HEK293 (cell line): ENCODE measurements around the gene SCAMP2.
A peak's percentile ranks its signal among the peaks of the same experiment; 100 is the strongest.
"Not testable (repeated sequence)": the region's sequence is repeated elsewhere in the genome, so short reads cannot be mapped to it uniquely, and the experiment has no call there.

Experiments
- CTCF ChIA-PET: fragments of 350-600 bp; formaldehyde crosslinking; extraction: SDS; loops from one replicate; lab custom pipeline; 2021; ENCODE audit warnings: antibody characterized with exemption; lab: Yijun Ruan, JAX
- POLR2A ChIA-PET: fragments of 300-600 bp; formaldehyde crosslinking; extraction: SDS; loops from one replicate; lab custom pipeline; 2020; ENCODE audit warnings: antibody characterized with exemption, inconsistent platforms; lab: Yijun Ruan, JAX
- H3K27ac ChIP-seq: fragments of 200-500 bp; sonication (Bioruptor generic); 2 replicates; pipeline ENCODE4 v1.5.1; 2014; ENCODE audit warnings: low read depth, low read length, control low read depth, inconsistent platforms; ENCODE audit errors: extremely low read depth
- H3K36me3 ChIP-seq, 2 experiments: fragments of 200-500 bp in 1 of 2; sonication (Bioruptor generic) in 1 of 2; 1 replicate in 1 of 2; 2 replicates in 1 of 2; pipeline ENCODE4 v1.5.1; 2014 to 2017; ENCODE audit warnings: inconsistent platforms in 2 of 2, low read length in 2 of 2; ENCODE audit not compliant: control insufficient read depth in 2 of 2, insufficient read depth in 1 of 2
- H3K4me1 ChIP-seq: fragments of 200-500 bp; sonication (Bioruptor generic); 2 replicates; pipeline ENCODE4 v1.5.1; 2014; ENCODE audit warnings: mild to moderate bottlenecking, low read length, inconsistent platforms; ENCODE audit not compliant: control insufficient read depth, insufficient read depth
- H3K4me3 ChIP-seq: 2 replicates; pipeline ENCODE4 v1.5.1; 2011; ENCODE audit warnings: low read depth, mild to moderate bottlenecking, control low read depth, low read length, moderate library complexity
- H3K9me3 ChIP-seq: fragments of 200-500 bp; sonication (Bioruptor generic); 2 replicates; pipeline ENCODE4 v1.5.1; 2014; ENCODE audit warnings: low read depth, low read length, inconsistent platforms; ENCODE audit not compliant: control insufficient read depth, insufficient read depth
- KLF1 ChIP-seq: fragments of 450-650 bp; formaldehyde crosslinking; IDR thresholded peaks from 2 replicates; pipeline ENCODE4 v1.5.1; 2016; ENCODE audit warnings: missing biosample characterization, missing genetic modification characterization
- SCRT2 ChIP-seq: fragments of 450-650 bp; formaldehyde crosslinking; IDR thresholded peaks from 2 replicates; pipeline ENCODE4 v1.5.1; 2016; ENCODE audit warnings: missing biosample characterization, missing genetic modification characterization
- ZFP37 ChIP-seq: fragments of 450-650 bp; formaldehyde crosslinking; IDR thresholded peaks from 2 replicates; pipeline ENCODE4 v1.5.1; 2016; ENCODE audit warnings: missing biosample characterization, missing genetic modification characterization
- ZNF121 ChIP-seq: fragments of 450-650 bp; formaldehyde crosslinking; IDR thresholded peaks from 2 replicates; pipeline ENCODE4 v1.5.1; 2016; ENCODE audit warnings: missing biosample characterization, missing genetic modification characterization
- ZNF133 ChIP-seq: fragments of 450-650 bp; formaldehyde crosslinking; IDR thresholded peaks from 2 replicates; pipeline ENCODE4 v1.5.1; 2016; ENCODE audit warnings: missing biosample characterization, missing genetic modification characterization
- ZNF362 ChIP-seq: fragments of 450-650 bp; formaldehyde crosslinking; IDR thresholded peaks from 2 replicates; pipeline ENCODE4 v1.5.1; 2016; ENCODE audit warnings: missing biosample characterization, missing genetic modification characterization
- ZNF391 ChIP-seq: fragments of 450-650 bp; formaldehyde crosslinking; IDR thresholded peaks from 2 replicates; pipeline ENCODE4 v1.5.1; 2016; ENCODE audit warnings: low read depth, missing biosample characterization, missing genetic modification characterization, borderline replicate concordance
- ZNF48 ChIP-seq: fragments of 450-650 bp; formaldehyde crosslinking; IDR thresholded peaks from 2 replicates; pipeline ENCODE4 v1.5.1; 2016; ENCODE audit warnings: missing biosample characterization, missing genetic modification characterization
- ZNF624 ChIP-seq: fragments of 450-650 bp; formaldehyde crosslinking; IDR thresholded peaks from 2 replicates; pipeline ENCODE4 v1.5.1; 2017; ENCODE audit warnings: missing biosample characterization, missing genetic modification characterization
- TF ChIP-seq, protein P1 (sequence below): fragments of 450-650 bp; formaldehyde crosslinking; IDR thresholded peaks from 2 replicates; pipeline ENCODE4 v1.5.1; 2016; ENCODE audit warnings: missing biosample characterization, missing genetic modification characterization
- TF ChIP-seq, protein P2 (sequence below): fragments of 450-650 bp; formaldehyde crosslinking; IDR thresholded peaks from 2 replicates; pipeline ENCODE4 v1.5.1; 2017; ENCODE audit warnings: missing biosample characterization, missing genetic modification characterization

Gene SCAMP2

GRCh38 chr15:74896316-74896715 lies 23.2 kb upstream of the SCAMP2 start (continued):
- TF ChIP-seq ZNF133 = no peak
- no peak for TF ChIP-seq ZNF624 (tag by site-specific recombination)

DNA sequence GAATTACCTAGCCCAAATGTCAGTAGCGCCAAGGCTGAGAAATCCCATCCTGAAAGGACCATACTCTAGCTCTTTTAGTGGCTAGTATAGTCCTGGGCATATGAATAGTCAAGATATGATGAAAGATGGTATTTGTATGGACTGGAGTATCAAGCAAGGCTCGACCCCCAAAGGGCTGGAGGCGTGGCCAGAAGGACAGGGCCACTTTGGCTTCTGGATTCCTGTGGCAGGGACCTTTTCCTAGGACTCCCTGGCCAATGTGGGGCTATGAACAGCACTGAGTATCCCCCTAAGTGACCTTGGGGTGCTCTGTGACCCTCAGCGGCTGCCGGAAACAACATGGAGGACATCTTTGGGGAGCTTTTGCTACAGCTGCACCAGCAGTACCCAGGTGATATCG lies 22.7 kb upstream of the SCAMP2 start:
- POLR2A ChIA-PET = interaction anchor here (0.8 to 4.4 kb wide), 5 partner anchors 11 to 77 kb away, joined by 3 to 36 read pairs (median 4); partner anchors contain the start of genes COX5A and FAM219B
- Histone ChIP-seq H3K36me3 (peaks cover 30 to 81% of the 10 kb centered on the region in 2 experiments; a peak in 2 of 3 replicates), H3K4me1 (no peaks in the 10 kb centered on the region)
- no peak for TF ChIP-seq ZNF391 (tag by site-specific recombination)
- TF ChIP-seq, protein P1, sequence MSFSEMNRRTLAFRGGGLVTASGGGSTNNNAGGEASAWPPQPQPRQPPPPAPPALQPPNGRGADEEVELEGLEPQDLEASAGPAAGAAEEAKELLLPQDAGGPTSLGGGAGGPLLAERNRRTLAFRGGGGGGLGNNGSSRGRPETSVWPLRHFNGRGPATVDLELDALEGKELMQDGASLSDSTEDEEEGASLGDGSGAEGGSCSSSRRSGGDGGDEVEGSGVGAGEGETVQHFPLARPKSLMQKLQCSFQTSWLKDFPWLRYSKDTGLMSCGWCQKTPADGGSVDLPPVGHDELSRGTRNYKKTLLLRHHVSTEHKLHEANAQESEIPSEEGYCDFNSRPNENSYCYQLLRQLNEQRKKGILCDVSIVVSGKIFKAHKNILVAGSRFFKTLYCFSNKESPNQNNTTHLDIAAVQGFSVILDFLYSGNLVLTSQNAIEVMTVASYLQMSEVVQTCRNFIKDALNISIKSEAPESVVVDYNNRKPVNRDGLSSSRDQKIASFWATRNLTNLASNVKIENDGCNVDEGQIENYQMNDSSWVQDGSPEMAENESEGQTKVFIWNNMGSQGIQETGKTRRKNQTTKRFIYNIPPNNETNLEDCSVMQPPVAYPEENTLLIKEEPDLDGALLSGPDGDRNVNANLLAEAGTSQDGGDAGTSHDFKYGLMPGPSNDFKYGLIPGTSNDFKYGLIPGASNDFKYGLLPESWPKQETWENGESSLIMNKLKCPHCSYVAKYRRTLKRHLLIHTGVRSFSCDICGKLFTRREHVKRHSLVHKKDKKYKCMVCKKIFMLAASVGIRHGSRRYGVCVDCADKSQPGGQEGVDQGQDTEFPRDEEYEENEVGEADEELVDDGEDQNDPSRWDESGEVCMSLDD = 0 out of 2 replicates have a peak, but pooled peaks have one; percentile 24
- TF ChIP-seq, all 188 proteins: peak for 1
- H3K27ac ChIP-seq = no peak overlapping the region
- H3K4me3 ChIP-seq = no peak overlapping the region
- no peaks in the 10 kb centered on the region for H3K9me3 ChIP-seq
- CTCF ChIA-PET = interaction anchor here (1.5 to 7.7 kb wide), 2 partner anchors 7 to 108 kb away, joined by 5 to 57 read pairs; no protein-coding TSS in a partner anchor

GRCh38 chr15:74894383-74894782 lies 21.2 kb upstream of the SCAMP2 start:
- POLR2A ChIA-PET = interaction anchor here (0.5 to 1.5 kb wide), 7 partner anchors 12 to 1782 kb away, joined by 3 to 8 read pairs (median 4); partner anchors contain the start of gene FAM219B
- CTCF ChIA-PET = interaction anchor here (0.6 to 7.7 kb wide), 5 partner anchors 8 to 1164 kb away, joined by 3 to 57 read pairs (median 5); no protein-coding TSS in a partner anchor

DNA sequence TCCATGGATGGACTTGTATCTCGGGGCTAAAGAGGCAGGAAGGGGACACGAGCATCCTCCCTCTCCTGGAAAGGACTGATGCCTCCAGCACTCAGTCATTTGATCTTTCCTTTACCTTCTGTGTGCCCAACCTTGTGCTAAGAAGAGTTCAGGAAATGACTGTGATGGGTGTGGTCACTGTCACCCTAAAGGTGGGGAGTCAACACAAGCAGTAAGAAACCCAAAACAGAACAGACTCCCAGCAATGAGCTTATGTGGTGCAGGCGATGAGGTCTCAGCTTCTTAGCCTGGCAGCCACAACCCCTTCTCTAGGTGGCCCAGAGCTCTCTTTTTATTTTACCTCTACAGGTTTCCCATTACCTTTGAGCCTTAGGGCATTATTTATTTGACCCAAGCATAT lies 20.5 kb upstream of the SCAMP2 start:
- Histone ChIP-seq H3K27ac (no peak overlapping the region), H3K9me3 (no peaks in the 10 kb centered on the region), H3K4me3 (no peak overlapping the region), H3K36me3 (peaks cover 23 to 59% of the 10 kb centered on the region in 2 experiments; a peak in 2 of 3 replicates), H3K4me1 (peaks cover 4% of the 10 kb centered on the region; the same call in 1 of the 2 replicates)
- POLR2A ChIA-PET = interaction anchor here (1.2 to 1.9 kb wide), 5 partner anchors 8 to 51 kb away, joined by 4 to 8 read pairs (median 4); partner anchors contain the start of genes FAM219B and ULK3
- CTCF ChIA-PET = interaction anchor here (0.5 to 7.7 kb wide), 4 partner anchors 9 to 98 kb away, joined by 3 to 57 read pairs (median 4); no protein-coding TSS in a partner anchor
- TF ChIP-seq, protein P2, sequence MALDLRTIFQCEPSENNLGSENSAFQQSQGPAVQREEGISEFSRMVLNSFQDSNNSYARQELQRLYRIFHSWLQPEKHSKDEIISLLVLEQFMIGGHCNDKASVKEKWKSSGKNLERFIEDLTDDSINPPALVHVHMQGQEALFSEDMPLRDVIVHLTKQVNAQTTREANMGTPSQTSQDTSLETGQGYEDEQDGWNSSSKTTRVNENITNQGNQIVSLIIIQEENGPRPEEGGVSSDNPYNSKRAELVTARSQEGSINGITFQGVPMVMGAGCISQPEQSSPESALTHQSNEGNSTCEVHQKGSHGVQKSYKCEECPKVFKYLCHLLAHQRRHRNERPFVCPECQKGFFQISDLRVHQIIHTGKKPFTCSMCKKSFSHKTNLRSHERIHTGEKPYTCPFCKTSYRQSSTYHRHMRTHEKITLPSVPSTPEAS (tag by site-specific recombination) = peak; percentile 88
- no peak for TF ChIP-seq ZNF48 (tag by site-specific recombination)
- TF ChIP-seq KLF1 = peak; percentile 47

More at GRCh38 chr15:74894383-74894782, 21.2 kb upstream of the SCAMP2 start:
- TF ChIP-seq ZNF121 (peak; percentile 94), ZNF362 (tag by site-specific recombination) (peak; percentile 41; the same call in 1 of the 2 replicates)
- H3K4me1 ChIP-seq, H3K27ac ChIP-seq, H3K4me3 ChIP-seq, H3K9me3 ChIP-seq: not testable (repeated sequence)
- H3K36me3 ChIP-seq = peaks cover 25 to 66% of the 10 kb centered on the region in 2 experiments; a peak in 2 of 3 replicates

DNA sequence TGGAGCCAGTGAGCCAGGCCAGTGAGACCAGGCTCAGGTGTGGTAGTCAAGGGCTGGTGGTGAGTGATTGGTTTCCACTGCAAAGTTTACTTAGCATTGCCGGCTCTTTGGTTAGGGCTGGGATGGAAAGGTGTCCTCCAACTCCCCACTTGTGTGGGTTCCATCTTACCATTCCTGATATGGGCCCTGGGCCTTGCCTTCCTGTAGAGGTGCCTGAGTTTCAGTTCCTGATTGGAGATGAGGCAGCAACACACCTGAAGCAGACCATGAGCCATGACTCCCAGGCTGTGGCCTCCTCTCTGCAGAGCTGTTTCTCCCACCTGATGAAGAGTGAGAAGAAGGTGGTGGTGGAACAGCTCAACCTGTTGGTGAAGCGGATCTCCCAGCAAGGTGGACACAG lies 19.8 kb upstream of the SCAMP2 start:
- H3K27ac ChIP-seq = no peak overlapping the region
- no peaks in the 10 kb centered on the region for H3K9me3 ChIP-seq
- H3K4me1 ChIP-seq = peaks cover 4% of the 10 kb centered on the region; the same call in 1 of the 2 replicates
- ChIA-PET CTCF (interaction anchor here (1.1 to 7.7 kb wide), 2 partner anchors 10 to 17 kb away, joined by 3 to 57 read pairs; no protein-coding TSS in a partner anchor), POLR2A (interaction anchor here (0.6 to 1.9 kb wide), 5 partner anchors 9 to 210 kb away, joined by 4 to 5 read pairs (median 4); partner anchors contain the start of gene ULK3)
- H3K4me3 ChIP-seq = no peak overlapping the region
- TF ChIP-seq SCRT2 (peak; percentile 85; the same call in 1 of the 2 replicates), ZFP37 (tag by site-specific recombination) (no peak)
- peaks cover 21 to 55% of the 10 kb centered on the region in 2 experiments; a peak in 2 of 3 replicates for H3K36me3 ChIP-seq
